ENCODE results near the gene TMED4. TPM values are rescaled to one million over a fixed set of nuclear protein-coding genes. Genes with fewer than 3 reads are reported as not detected.
A peak's percentile ranks its signal among the peaks of the same experiment; 100 is the strongest.

Gene TMED4
- total RNA-seq, 1 experiment from 2014 or later = 67.3 TPM

GRCh38 chr7:44621034-44621749, 39.2 kb upstream of the TMED4 start (continued):
- TF ChIP-seq MAX (IDR thresholded peaks at IDR 0.05) (0 out of 2 replicates have a peak, but pooled peaks have one; percentile 43), POLR2AphosphoS5 (IDR thresholded peaks at IDR 0.05; ENCODE audit: low read depth, low read length) (no peak), ZFX (IDR thresholded peaks at IDR 0.05) (no peak), POLR2A (IDR thresholded peaks at IDR 0.05; ENCODE audit: borderline replicate concordance, extremely low read depth, insufficient read depth, insufficient read length) (no peak)

GRCh38 chr7:44618753-44619152, 36.7 kb upstream of the TMED4 start:
- POLR2A ChIA-PET = no interaction called here
- peak; percentile 21 for DNase-seq (ENCODE audit: low read depth, low spot score)
- CTCF ChIA-PET = no interaction called here
- BruUV-seq (replicated peaks) = no TSS peak
- TF ChIP-seq FOSL1 (IDR thresholded peaks at IDR 0.05; ENCODE audit: low read depth) = no peak
- peak; percentile 42; the same call in 1 of the 2 replicates for TF ChIP-seq SP1 (IDR thresholded peaks at IDR 0.05; ENCODE audit: low read depth)
- ATAC-seq = peak; percentile 38
- H3K9me3 ChIP-seq (ENCODE audit: control insufficient read depth in 1 of 2, insufficient read depth in 1 of 2, low read depth in 1 of 2, low read length in 2 of 2) = no peaks in the 10 kb centered on the region
- intact Hi-C loops (cut with micrococcal nuclease) = no loop called here
- H3K4me1 ChIP-seq (ENCODE audit: control insufficient read depth in 1 of 2, insufficient read depth in 2 of 2, low read length in 2 of 2) = peaks cover 24 to 78% of the 10 kb centered on the region in 2 experiments
- no peaks in the 10 kb centered on the region for H3K9me2 ChIP-seq (ENCODE audit: insufficient read depth)
- H3K9ac ChIP-seq (ENCODE audit: low read length) = peak overlapping the region; percentile 18
- H3K27me3 ChIP-seq (ENCODE audit: insufficient read depth, low read length) = no peaks in the 10 kb centered on the region
- H3K79me2 ChIP-seq (ENCODE audit: insufficient read depth, low read length) = peaks cover 95% of the 10 kb centered on the region
- RAD21 ChIA-PET (ENCODE audit: low non-redundant PET in 1 of 2, low total read pairs in 2 of 2, uncharacterized antibody in 2 of 2, unreplicated experiment in 2 of 2) = no interaction called here
- no peaks in the 10 kb centered on the region; a peak in 1 of 4 replicates for H3K36me3 ChIP-seq (ENCODE audit: control insufficient read depth in 1 of 2, insufficient read depth in 2 of 2, low read length in 2 of 2)
- peak overlapping the region; percentile 48 for H3K4me2 ChIP-seq (ENCODE audit: low read length)
- no peak overlapping the region for H2AFZ ChIP-seq (ENCODE audit: low read depth, low read length, poor library complexity, severe bottlenecking)
- H4K20me1 ChIP-seq (ENCODE audit: insufficient read depth) = no peaks in the 10 kb centered on the region
- H3K27ac ChIP-seq (ENCODE audit: low read depth, low read length) = no peak overlapping the region
- no peak overlapping the region for H3K4me3 ChIP-seq (replicated peaks in 1 of 2; ENCODE audit: low read depth in 1 of 2, low read length in 2 of 2)

GRCh38 chr7:44618045-44618444, 36.0 kb upstream of the TMED4 start:
- no peak overlapping the region for H3K4me3 ChIP-seq (replicated peaks in 1 of 2; ENCODE audit: low read depth in 1 of 2, low read length in 2 of 2)
- peaks cover 24 to 78% of the 10 kb centered on the region in 2 experiments for H3K4me1 ChIP-seq (ENCODE audit: control insufficient read depth in 1 of 2, insufficient read depth in 2 of 2, low read length in 2 of 2)
- no peaks in the 10 kb centered on the region for H3K27me3 ChIP-seq (ENCODE audit: insufficient read depth, low read length)
- ChIA-PET POLR2A (interaction anchor here (1.9 kb wide), 1 partner anchor 11 kb away, joined by 7 read pairs; the partner anchor contains the start of gene OGDH), CTCF (no interaction called here), RAD21 (ENCODE audit: low non-redundant PET in 1 of 2, low total read pairs in 2 of 2, uncharacterized antibody in 2 of 2, unreplicated experiment in 2 of 2) (no interaction called here)
- H3K36me3 ChIP-seq (ENCODE audit: control insufficient read depth in 1 of 2, insufficient read depth in 2 of 2, low read length in 2 of 2) = no peaks in the 10 kb centered on the region; a peak in 1 of 4 replicates
- peak overlapping the region; percentile 48 for H3K4me2 ChIP-seq (ENCODE audit: low read length)
- H3K27ac ChIP-seq (ENCODE audit: low read depth, low read length) = no peak overlapping the region
- peak overlapping the region; percentile 18 for H3K9ac ChIP-seq (ENCODE audit: low read length)
- no peak for ATAC-seq
- H3K9me2 ChIP-seq (ENCODE audit: insufficient read depth) = no peaks in the 10 kb centered on the region
- H2AFZ ChIP-seq (ENCODE audit: low read depth, low read length, poor library complexity, severe bottlenecking) = no peak overlapping the region
- H3K9me3 ChIP-seq (ENCODE audit: control insufficient read depth in 1 of 2, insufficient read depth in 1 of 2, low read depth in 1 of 2, low read length in 2 of 2) = no peaks in the 10 kb centered on the region
- intact Hi-C loops (cut with micrococcal nuclease) = no loop called here
- H4K20me1 ChIP-seq (ENCODE audit: insufficient read depth) = no peaks in the 10 kb centered on the region
- peaks cover 94% of the 10 kb centered on the region for H3K79me2 ChIP-seq (ENCODE audit: insufficient read depth, low read length)
- no TSS peak for BruUV-seq (replicated peaks)
- DNase-seq (ENCODE audit: low read depth, low spot score) = no peak
- TF ChIP-seq FOSL1 (IDR thresholded peaks at IDR 0.05; ENCODE audit: low read depth) (no peak), TCF7L2 (IDR thresholded peaks at IDR 0.05; ENCODE audit: borderline replicate concordance, extremely low read depth, insufficient read depth, insufficient read length) (no peak), SIN3A (IDR thresholded peaks at IDR 0.05; ENCODE audit: low read depth) (no peak), ELF1 (IDR thresholded peaks at IDR 0.05; ENCODE audit: borderline replicate concordance, low read depth) (no peak), EGR1 (IDR thresholded peaks at IDR 0.05; ENCODE audit: low read depth) (no peak), CEBPB (IDR thresholded peaks at IDR 0.05; ENCODE audit: low read depth) (no peak), ZBTB33 (IDR thresholded peaks at IDR 0.05; ENCODE audit: extremely low read depth, insufficient replicate concordance, low read length) (no peak), EZH2 (IDR thresholded peaks at IDR 0.05) (no peak), MAX (IDR thresholded peaks at IDR 0.05) (no peak)
